BE2C (cell line): ENCODE measurements around the gene CPD.
"Not testable (repeated sequence)": the region's sequence is repeated elsewhere in the genome, so short reads cannot be mapped to it uniquely, and the experiment has no call there.

ENCODE experiments used
- DNase-seq: peaks from one replicate; pipeline ENCODE4 v3.0.0-alpha.2; 2020
- H3K27me3 ChIP-seq: fragments of 250-450 bp; sonication (Bioruptor Pico); 2 replicates; pipeline ENCODE4 v1.5.1; 2020; ENCODE audit warnings: mild to moderate bottlenecking
- H3K36me3 ChIP-seq: fragments of 250-450 bp; sonication (Bioruptor Pico); 2 replicates; pipeline ENCODE4 v1.5.1; 2020; ENCODE audit warnings: mild to moderate bottlenecking
- H3K4me1 ChIP-seq: fragments of 250-450 bp; sonication (Bioruptor Pico); 2 replicates; pipeline ENCODE4 v1.5.1; 2020
- H3K4me3 ChIP-seq: 2 replicates; pipeline ENCODE4 v1.5.1; 2011; ENCODE audit warnings: low read depth, low read length
- H3K9me3 ChIP-seq: fragments of 250-450 bp; sonication (Bioruptor Pico); 2 replicates; pipeline ENCODE4 v1.5.1; 2020
- CTCF ChIP-seq: IDR thresholded peaks from 2 replicates; pipeline ENCODE4 v1.5.1; 2012; ENCODE audit warnings: mild to moderate bottlenecking, low read depth, low read length

Gene CPD

GRCh38 chr17:30449480-30449879 is 70.8 kb downstream of the CPD start:
- no peak overlapping the region for H3K4me3 ChIP-seq
- H3K9me3 ChIP-seq, result no peaks in the 10 kb centered on the region
- TF ChIP-seq CTCF, result no peak
- no peaks in the 10 kb centered on the region; the same call in 1 of the 2 replicates for H3K36me3 ChIP-seq
- DNase-seq, result no peak
- no peaks in the 10 kb centered on the region for H3K4me1 ChIP-seq
- H3K27me3 ChIP-seq, result no peaks in the 10 kb centered on the region

- no peak overlapping the region for H3K4me3 ChIP-seq
- H3K4me1 ChIP-seq, result no peaks in the 10 kb centered on the region
- H3K36me3 ChIP-seq, result no peaks in the 10 kb centered on the region; the same call in 1 of the 2 replicates
- no peak for DNase-seq
- H3K9me3 ChIP-seq, result no peaks in the 10 kb centered on the region
- no peaks in the 10 kb centered on the region for H3K27me3 ChIP-seq
- TF ChIP-seq CTCF, result no peak
Observed at GRCh38 chr17:30450125-30451027, 71.6 kb downstream of the CPD start.

- H3K27me3 ChIP-seq, result no peaks in the 10 kb centered on the region
- no peak for TF ChIP-seq CTCF
- H3K36me3 ChIP-seq, result peaks cover 3% of the 10 kb centered on the region
- no peak for DNase-seq
- no peaks in the 10 kb centered on the region for H3K4me1 ChIP-seq
- no peaks in the 10 kb centered on the region for H3K9me3 ChIP-seq
- H3K4me3 ChIP-seq, result no peak overlapping the region
Observed at GRCh38 chr17:30454635-30455034, 75.9 kb downstream of the CPD start.

- peaks cover 3% of the 10 kb centered on the region for H3K36me3 ChIP-seq
- H3K9me3 ChIP-seq, result no peaks in the 10 kb centered on the region
- TF ChIP-seq CTCF, result no peak
- H3K4me3 ChIP-seq, result no peak overlapping the region
- H3K27me3 ChIP-seq, result no peaks in the 10 kb centered on the region
- H3K4me1 ChIP-seq, result no peaks in the 10 kb centered on the region
- DNase-seq, result no peak
Observed at GRCh38 chr17:30458371-30458770, 79.6 kb downstream of the CPD start.

GRCh38 chr17:30458797-30459413 is 80.2 kb downstream of the CPD start:
- not testable (repeated sequence) for H3K27me3 ChIP-seq, H3K36me3 ChIP-seq, H3K4me3 ChIP-seq, H3K9me3 ChIP-seq, H3K4me1 ChIP-seq, DNase-seq

GRCh38 chr17:30468465-30468864 is 89.7 kb downstream of the CPD start:
- Histone ChIP-seq H3K4me3 (no peak overlapping the region), H3K9me3 (no peaks in the 10 kb centered on the region), H3K36me3 (no peaks in the 10 kb centered on the region), H3K4me1 (no peaks in the 10 kb centered on the region), H3K27me3 (no peaks in the 10 kb centered on the region)
- no peak for DNase-seq
- no peak for TF ChIP-seq CTCF
